Activated T-cell treated with anti-CD3 and anti-CD28 coated beads for 1 hour (primary cell): ENCODE measurements around the gene RMRP.

Source experiments
- DNase-seq: peaks from one replicate; pipeline ENCODE4 v3.0.0-alpha.2; 2020; ENCODE audit warnings: low read depth

RMRP gene

GRCh38 chr9:35657546-35658136 lies at the start of gene RMRP:
Gene RMRP, minus strand, starts transcription at chr9:35658019.
- DNase-seq: peak; percentile 67

GRCh38 chr9:35706951-35707350 lies 49.1 kb upstream of the RMRP start:
- DNase-seq: no peak

GRCh38 chr9:35705836-35706430 lies 48.1 kb upstream of the RMRP start:
- DNase-seq: no peak

- DNase-seq: no peak
Measured at GRCh38 chr9:35705372-35705771, 47.6 kb upstream of the RMRP start.

- no peak for DNase-seq
Measured at GRCh38 chr9:35703906-35704672, 46.3 kb upstream of the RMRP start.

- DNase-seq: no peak
Measured at GRCh38 chr9:35702696-35703095, 44.9 kb upstream of the RMRP start.

GRCh38 chr9:35700942-35701341 lies 43.1 kb upstream of the RMRP start:
- no peak for DNase-seq

- DNase-seq: no peak
Measured at GRCh38 chr9:35700031-35700430, 42.2 kb upstream of the RMRP start.

- no peak for DNase-seq
Measured at GRCh38 chr9:35698231-35698630, 40.4 kb upstream of the RMRP start.

- DNase-seq: no peak
Measured at GRCh38 chr9:35697486-35697885, 39.7 kb upstream of the RMRP start.

- peak; percentile 35 for DNase-seq
Measured at GRCh38 chr9:35696520-35697215, 38.8 kb upstream of the RMRP start.

GRCh38 chr9:35695943-35696401 lies 38.2 kb upstream of the RMRP start:
- no peak for DNase-seq

- no peak for DNase-seq
Measured at GRCh38 chr9:35691757-35692301, 34.0 kb upstream of the RMRP start.

- no peak for DNase-seq
Measured at GRCh38 chr9:35691334-35691650, 33.5 kb upstream of the RMRP start.

GRCh38 chr9:35690614-35691333 lies 33.0 kb upstream of the RMRP start:
- peak; percentile 7 for DNase-seq

GRCh38 chr9:35690294-35690613 lies 32.4 kb upstream of the RMRP start:
- no peak for DNase-seq

GRCh38 chr9:35689542-35690293 lies 31.9 kb upstream of the RMRP start, which contains the start of gene TPM2:
Gene TPM2, minus strand, starts transcription at chr9:35689925. Its CDS starts 108 bp downstream, at chr9:35689817.
- no peak for DNase-seq

- DNase-seq: no peak
Measured at GRCh38 chr9:35688558-35689541, 31.0 kb upstream of the RMRP start.

GRCh38 chr9:35687972-35688557 lies 30.2 kb upstream of the RMRP start:
- DNase-seq: no peak

- no peak for DNase-seq
Measured at GRCh38 chr9:35687306-35687705, 29.5 kb upstream of the RMRP start.
